ENCODE measurements around the gene DENND6B.

Gene DENND6B

GRCh38 chr22:50357756-50358155 lies 30.9 kb upstream of the DENND6B start:
- FAIRE-seq: no peak
- DNase-seq (ENCODE audit: insufficient read length, low spot score): no peak
- TF ChIP-seq TAF1 (IDR thresholded peaks at IDR 0.05; ENCODE audit: low read depth, low read length): no peak
- no peak for TF ChIP-seq POU2F2 (IDR thresholded peaks at IDR 0.05; ENCODE audit: low read depth, low read length)
- no peak for TF ChIP-seq SPI1 (IDR thresholded peaks at IDR 0.05; ENCODE audit: low read depth, low read length)
- no peak for TF ChIP-seq PAX5 (IDR thresholded peaks at IDR 0.05; ENCODE audit: insufficient read depth, low read length, severe bottlenecking)
- TF ChIP-seq POLR2AphosphoS5 (IDR thresholded peaks at IDR 0.05; ENCODE audit: low read depth, low read length): no peak
- TF ChIP-seq POLR2A (IDR thresholded peaks at IDR 0.05; ENCODE audit: low read depth, low read length): no peak

GRCh38 chr22:50357222-50357621 lies 30.4 kb upstream of the DENND6B start:
- FAIRE-seq: no peak
- no peak for TF ChIP-seq POLR2A (IDR thresholded peaks at IDR 0.05; ENCODE audit: low read depth, low read length)
- no peak for TF ChIP-seq PAX5 (IDR thresholded peaks at IDR 0.05; ENCODE audit: insufficient read depth, low read length, severe bottlenecking)
- DNase-seq (ENCODE audit: insufficient read length, low spot score): no peak

GRCh38 chr22:50356186-50356585 lies 29.4 kb upstream of the DENND6B start:
- DNase-seq (ENCODE audit: insufficient read length, low spot score) (no peak), FAIRE-seq (no peak)
- no peak for TF ChIP-seq TAF1 (IDR thresholded peaks at IDR 0.05; ENCODE audit: low read depth, low read length)
- TF ChIP-seq POU2F2 (IDR thresholded peaks at IDR 0.05; ENCODE audit: low read depth, low read length): no peak
- TF ChIP-seq POLR2AphosphoS5 (IDR thresholded peaks at IDR 0.05; ENCODE audit: low read depth, low read length): no peak
- TF ChIP-seq POLR2A (IDR thresholded peaks at IDR 0.05; ENCODE audit: low read depth, low read length): no peak
- TF ChIP-seq SPI1 (IDR thresholded peaks at IDR 0.05; ENCODE audit: low read depth, low read length): no peak
- no peak for TF ChIP-seq PAX5 (IDR thresholded peaks at IDR 0.05; ENCODE audit: insufficient read depth, low read length, severe bottlenecking)

- no peak for FAIRE-seq
Observed at GRCh38 chr22:50348058-50348457, 21.2 kb upstream of the DENND6B start.

GRCh38 chr22:50347157-50347556 lies 20.3 kb upstream of the DENND6B start:
- DNase-seq (ENCODE audit: insufficient read length, low spot score) (no peak), FAIRE-seq (no peak)
- TF ChIP-seq POLR2A (IDR thresholded peaks at IDR 0.05; ENCODE audit: low read depth, low read length) (no peak), SPI1 (IDR thresholded peaks at IDR 0.05; ENCODE audit: low read depth, low read length) (no peak), POLR2AphosphoS5 (IDR thresholded peaks at IDR 0.05; ENCODE audit: low read depth, low read length) (no peak), TAF1 (IDR thresholded peaks at IDR 0.05; ENCODE audit: low read depth, low read length) (no peak), POU2F2 (IDR thresholded peaks at IDR 0.05; ENCODE audit: low read depth, low read length) (no peak), PAX5 (IDR thresholded peaks at IDR 0.05; ENCODE audit: insufficient read depth, low read length, severe bottlenecking) (no peak)

More at GRCh38 chr22:50348058-50348457, 21.2 kb upstream of the DENND6B start:
- DNase-seq (ENCODE audit: insufficient read length, low spot score): no peak
- TF ChIP-seq PAX5 (IDR thresholded peaks at IDR 0.05; ENCODE audit: insufficient read depth, low read length, severe bottlenecking) (no peak), POLR2AphosphoS5 (IDR thresholded peaks at IDR 0.05; ENCODE audit: low read depth, low read length) (no peak), SPI1 (IDR thresholded peaks at IDR 0.05; ENCODE audit: low read depth, low read length) (no peak), POU2F2 (IDR thresholded peaks at IDR 0.05; ENCODE audit: low read depth, low read length) (no peak), TAF1 (IDR thresholded peaks at IDR 0.05; ENCODE audit: low read depth, low read length) (no peak), POLR2A (IDR thresholded peaks at IDR 0.05; ENCODE audit: low read depth, low read length) (no peak)

- DNase-seq (ENCODE audit: insufficient read length, low spot score): no peak
- FAIRE-seq: no peak
- TF ChIP-seq PAX5 (IDR thresholded peaks at IDR 0.05; ENCODE audit: insufficient read depth, low read length, severe bottlenecking): no peak
- no peak for TF ChIP-seq POU2F2 (IDR thresholded peaks at IDR 0.05; ENCODE audit: low read depth, low read length)
- TF ChIP-seq TAF1 (IDR thresholded peaks at IDR 0.05; ENCODE audit: low read depth, low read length): no peak
- TF ChIP-seq SPI1 (IDR thresholded peaks at IDR 0.05; ENCODE audit: low read depth, low read length): no peak
- TF ChIP-seq POLR2A (IDR thresholded peaks at IDR 0.05; ENCODE audit: low read depth, low read length): no peak
- TF ChIP-seq POLR2AphosphoS5 (IDR thresholded peaks at IDR 0.05; ENCODE audit: low read depth, low read length): no peak
Observed at GRCh38 chr22:50346470-50346869, 19.7 kb upstream of the DENND6B start.

- FAIRE-seq (no peak), DNase-seq (ENCODE audit: insufficient read length, low spot score) (no peak)
- no peak for TF ChIP-seq TAF1 (IDR thresholded peaks at IDR 0.05; ENCODE audit: low read depth, low read length)
- 0 out of 2 replicates have a peak, but pooled peaks have one; percentile 2 for TF ChIP-seq POU2F2 (IDR thresholded peaks at IDR 0.05; ENCODE audit: low read depth, low read length)
Observed at GRCh38 chr22:50343541-50343935, 16.7 kb upstream of the DENND6B start.

GRCh38 chr22:50342651-50343540 lies 16.1 kb upstream of the DENND6B start, which contains the start of gene PPP6R2:
Gene PPP6R2 (plus strand): TSS chr22:50343327. CDS start chr22:50393909, 50,582 bp downstream.
- DNase-seq (ENCODE audit: insufficient read length, low spot score) (peak; percentile 80), FAIRE-seq (peak; percentile 74)

GRCh38 chr22:50341977-50342650 lies 15.3 kb upstream of the DENND6B start:
- DNase-seq (ENCODE audit: insufficient read length, low spot score) (peak; percentile 63), FAIRE-seq (peak; percentile 86)
- no peak for TF ChIP-seq SPI1 (IDR thresholded peaks at IDR 0.05; ENCODE audit: low read depth, low read length)
- TF ChIP-seq POLR2A (IDR thresholded peaks at IDR 0.05; ENCODE audit: low read depth, low read length): no peak
- no peak for TF ChIP-seq TAF1 (IDR thresholded peaks at IDR 0.05; ENCODE audit: low read depth, low read length)
- no peak for TF ChIP-seq POU2F2 (IDR thresholded peaks at IDR 0.05; ENCODE audit: low read depth, low read length)
- TF ChIP-seq PAX5 (IDR thresholded peaks at IDR 0.05; ENCODE audit: insufficient read depth, low read length, severe bottlenecking): no peak
- no peak for TF ChIP-seq POLR2AphosphoS5 (IDR thresholded peaks at IDR 0.05; ENCODE audit: low read depth, low read length)

More at GRCh38 chr22:50342651-50343540, 16.1 kb upstream of the DENND6B start, which contains the start of gene PPP6R2:
- TF ChIP-seq TAF1 (IDR thresholded peaks at IDR 0.05; ENCODE audit: low read depth, low read length): peak; percentile 57; the same call in 1 of the 2 replicates
- TF ChIP-seq SPI1 (IDR thresholded peaks at IDR 0.05; ENCODE audit: low read depth, low read length): no peak
- TF ChIP-seq POLR2AphosphoS5 (IDR thresholded peaks at IDR 0.05; ENCODE audit: low read depth, low read length): 0 out of 2 replicates have a peak, but pooled peaks have one; percentile 41
- TF ChIP-seq PAX5 (IDR thresholded peaks at IDR 0.05; ENCODE audit: insufficient read depth, low read length, severe bottlenecking): no peak
- 0 out of 2 replicates have a peak, but pooled peaks have one; percentile 29 for TF ChIP-seq POLR2A (IDR thresholded peaks at IDR 0.05; ENCODE audit: low read depth, low read length)
- 0 out of 2 replicates have a peak, but pooled peaks have one; percentile 23 for TF ChIP-seq POU2F2 (IDR thresholded peaks at IDR 0.05; ENCODE audit: low read depth, low read length)

All from GM12891 (cell line).